Uterus (tissue), 4 donors: ENCODE results near the gene CIB4. TPM values are rescaled to one million over a fixed set of nuclear protein-coding genes. Genes with fewer than 3 reads are reported as not detected.

Source experiments
- DNase-seq, 2 donors: peaks; one replicate each; pipeline ENCODE4 v3.0.0-alpha.2; 2019 to 2020
- H3K27ac ChIP-seq, 2 donors: fragments of 200-600 bp; sonication (generic); 1 replicate in 1 of 2; 2 replicates in 1 of 2; pipeline ENCODE4 v1.5.1; 2016 to 2018
- H3K27me3 ChIP-seq, 2 donors: fragments of 200-600 bp; sonication (generic); one replicate each; pipeline ENCODE4 v1.5.1; 2018 to 2019; ENCODE audit warnings: control low read depth in 1 of 2
- H3K36me3 ChIP-seq, 2 donors: fragments of 200-600 bp; sonication (generic); one replicate each; pipeline ENCODE4 v1.5.1; 2019; ENCODE audit warnings: control low read depth in 1 of 2
- H3K4me1 ChIP-seq, 2 donors: fragments of 200-600 bp; sonication (generic); one replicate each; pipeline ENCODE4 v1.5.1; 2018 to 2019; ENCODE audit warnings: control low read depth in 1 of 2
- H3K4me3 ChIP-seq, 2 donors: fragments of 200-600 bp; sonication (generic); 1 replicate in 1 of 2; 2 replicates in 1 of 2; pipeline ENCODE4 v1.5.1; 2018 to 2019; ENCODE audit warnings: mild to moderate bottlenecking in 1 of 2
- H3K9me3 ChIP-seq, 2 donors: fragments of 200-600 bp; sonication (generic); one replicate each; pipeline ENCODE4 v1.5.1; 2019; ENCODE audit warnings: control low read depth in 1 of 2
- CTCF ChIP-seq, 4 experiments: fragments of 200-600 bp in 2 of 4; fragments of 450-650 bp in 2 of 4; sonication (generic) in 2 of 4; IDR thresholded peaks; one replicate each; pipeline ENCODE4 v1.5.1; 2016 to 2019; ENCODE audit warnings: antibody characterized with exemption in 4 of 4, mild to moderate bottlenecking in 2 of 4, moderate library complexity in 1 of 4
- POLR2A ChIP-seq, 2 donors: fragments of 450-650 bp; IDR thresholded peaks; one replicate each; pipeline ENCODE4 v1.6.1; 2016; ENCODE audit warnings: antibody characterized with exemption in 2 of 2, mild to moderate bottlenecking in 1 of 2, moderate library complexity in 1 of 2
- intact Hi-C: fragments of 100-400 bp; cut with DNase I; formaldehyde crosslinking; loops from one replicate; pipeline ENCODE4 v1.15.1; 2023; ENCODE audit warnings: low total_unique reads
- total RNA-seq, 4 donors: library from RNA; depleted of rRNA in 3 of 4; stranded (reverse); fragments of >200 nt in 3 of 4; gene quantifications; one replicate each; pipeline versions ENCODE4 v1.1.0 to v1.2.4, GENCODE V29; 2014 to 2023
- donor health status: DM: yes; HTN: yes; CAD: no.

CIB4 gene
- total RNA-seq, 4 donors from 2014 or later: 0.61 TPM; not detected in 3

DNA sequence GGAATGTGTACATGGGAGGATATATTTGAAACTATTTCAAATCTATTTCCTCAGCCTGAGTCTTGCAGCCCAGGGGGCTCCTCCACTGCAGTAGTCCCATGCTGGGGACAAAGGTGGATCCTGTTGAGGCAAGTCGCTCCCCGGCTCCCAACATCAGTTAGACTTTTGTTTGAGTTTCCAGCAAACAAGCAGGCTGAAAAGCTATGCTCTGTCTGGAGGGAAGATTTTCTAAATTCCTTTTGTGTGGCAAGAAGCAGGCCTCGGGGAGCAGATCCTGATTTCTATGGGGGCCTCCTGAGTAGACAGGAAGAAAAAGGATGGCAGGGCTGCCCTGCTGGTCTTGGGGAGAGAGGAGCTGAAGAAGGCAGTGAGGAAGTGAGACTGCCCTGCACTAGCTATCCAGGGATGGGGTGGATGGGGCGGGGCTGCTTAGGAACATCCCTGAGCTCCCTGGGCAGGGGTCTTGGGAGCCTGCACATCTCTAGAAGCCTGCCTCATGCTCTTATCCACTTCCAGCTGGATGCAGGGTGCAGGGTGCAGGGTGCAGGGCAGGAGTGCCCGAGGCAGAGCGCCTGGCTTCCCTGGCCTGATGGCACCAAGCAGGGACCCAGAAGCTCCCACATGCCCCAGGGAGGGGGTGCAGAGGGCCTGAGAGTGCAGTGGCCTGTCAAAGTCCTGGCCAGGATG is 6.0 kb upstream of the CIB4 start:
- Histone ChIP-seq H3K27ac (no peak overlapping the region), H3K4me3 (no peak overlapping the region), H3K36me3 (no peaks in the 10 kb centered on the region), H3K4me1 (no peaks in the 10 kb centered on the region), H3K27me3 (no peaks in the 10 kb centered on the region), H3K9me3 (no peaks in the 10 kb centered on the region)
- TF ChIP-seq POLR2A (IDR thresholded peaks at IDR 0.05) (no peak), CTCF (IDR thresholded peaks at IDR 0.05) (no peak)
- no peak for DNase-seq
- intact Hi-C loops: no loop called here

DNA sequence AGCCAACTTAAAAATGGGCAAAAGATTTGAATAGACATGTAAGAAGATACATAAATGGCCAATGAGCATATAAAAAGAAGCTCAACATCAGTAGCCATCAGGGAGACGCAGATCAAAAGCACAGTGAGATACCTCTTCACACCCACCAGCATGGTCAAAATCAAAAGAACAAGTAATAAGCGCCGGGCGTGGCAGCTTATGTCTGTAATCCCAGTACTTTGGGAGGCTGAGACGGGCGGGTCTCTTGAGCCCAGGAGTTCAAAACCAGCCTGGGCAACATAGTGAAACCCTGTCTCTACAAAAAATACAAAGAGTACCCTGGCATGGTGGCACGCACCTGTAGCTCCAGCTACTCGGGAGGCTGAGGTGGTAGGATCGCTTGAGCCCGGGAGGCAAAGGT is 4.6 kb upstream of the CIB4 start:
- H3K9me3 ChIP-seq: no peaks in the 10 kb centered on the region
- H3K27me3 ChIP-seq: no peaks in the 10 kb centered on the region
- TF ChIP-seq POLR2A (IDR thresholded peaks at IDR 0.05): no peak
- DNase-seq: no peak
- intact Hi-C loops: no loop called here
- H3K36me3 ChIP-seq: no peaks in the 10 kb centered on the region
- no peak overlapping the region for H3K27ac ChIP-seq
- no peak overlapping the region for H3K4me3 ChIP-seq
- H3K4me1 ChIP-seq: no peaks in the 10 kb centered on the region

DNA sequence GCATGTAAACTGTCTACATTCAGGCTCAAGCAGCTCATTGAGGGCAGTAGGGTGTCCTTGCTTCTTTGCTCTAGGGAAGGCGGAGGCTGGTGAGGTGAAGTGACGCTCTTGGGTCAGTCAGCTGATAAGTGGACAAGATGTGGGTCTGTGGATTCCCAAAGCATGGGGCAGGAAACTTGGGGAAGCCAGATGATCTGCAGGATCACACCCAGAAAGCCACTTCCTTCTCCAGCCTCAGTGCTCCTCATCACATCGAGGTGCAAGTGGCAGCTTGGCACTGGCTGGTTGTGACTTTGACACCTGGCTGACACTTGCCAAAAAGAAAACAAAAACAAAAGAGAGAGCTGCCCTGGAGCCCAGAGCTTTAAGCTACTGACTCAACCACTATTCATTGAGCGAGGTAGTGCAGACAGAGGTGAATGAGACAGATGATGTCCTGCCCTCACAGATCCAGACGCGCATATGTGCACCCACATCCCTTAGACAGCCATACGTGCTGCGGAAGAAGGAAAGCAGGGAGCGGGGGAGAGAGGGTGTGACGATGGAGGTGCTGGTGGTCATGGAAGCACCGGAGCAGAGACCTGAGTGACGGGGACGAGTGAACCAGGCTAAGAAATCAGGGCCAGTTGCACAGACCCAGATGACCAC is 3.1 kb upstream of the CIB4 start:
- Histone ChIP-seq H3K9me3 (no peaks in the 10 kb centered on the region), H3K27me3 (no peaks in the 10 kb centered on the region), H3K4me1 (no peaks in the 10 kb centered on the region), H3K27ac (no peak overlapping the region), H3K4me3 (no peak overlapping the region), H3K36me3 (no peaks in the 10 kb centered on the region)
- no peak for DNase-seq
- intact Hi-C loops: no loop called here
- TF ChIP-seq POLR2A (IDR thresholded peaks at IDR 0.05) (no peak), CTCF (IDR thresholded peaks at IDR 0.05) (no peak)

- DNase-seq: no peak
- Histone ChIP-seq H3K27ac (no peak overlapping the region), H3K4me1 (no peaks in the 10 kb centered on the region), H3K36me3 (no peaks in the 10 kb centered on the region), H3K27me3 (no peaks in the 10 kb centered on the region), H3K9me3 (no peaks in the 10 kb centered on the region), H3K4me3 (no peak overlapping the region)
- intact Hi-C loops: no loop called here
- TF ChIP-seq CTCF (IDR thresholded peaks at IDR 0.05) (no peak), POLR2A (IDR thresholded peaks at IDR 0.05) (no peak)
Measured at GRCh38 chr2:26642429-26642828, 1.3 kb upstream of the CIB4 start.

DNA sequence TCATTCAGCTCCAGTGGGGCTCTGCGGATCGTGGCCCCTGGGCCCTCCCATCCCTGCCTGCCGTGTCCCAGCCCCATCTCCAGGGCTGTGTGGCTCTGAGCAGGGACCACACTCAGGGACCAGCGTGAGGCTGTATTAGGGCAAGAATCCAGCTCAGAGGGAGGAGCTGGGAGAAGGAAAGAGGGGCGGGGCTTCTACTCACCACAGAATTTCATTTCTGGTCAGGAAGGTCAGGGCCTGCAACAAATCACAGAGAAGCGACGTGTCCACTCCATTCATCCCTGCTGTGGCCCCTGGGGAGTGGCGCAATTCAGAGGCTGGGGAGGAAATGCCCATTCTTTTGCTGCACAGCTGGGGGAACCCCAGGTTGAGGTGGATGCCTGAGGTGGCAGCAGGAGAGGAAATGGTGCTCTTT is 828 bp downstream of the CIB4 start:
- H3K4me1 ChIP-seq: no peaks in the 10 kb centered on the region
- no peaks in the 10 kb centered on the region for H3K36me3 ChIP-seq
- H3K4me3 ChIP-seq: no peak overlapping the region
- H3K27ac ChIP-seq: no peak overlapping the region
- H3K27me3 ChIP-seq: no peaks in the 10 kb centered on the region
- DNase-seq: peak in 1 of 2 donors; percentile 38
- intact Hi-C loops: no loop called here
- no peaks in the 10 kb centered on the region for H3K9me3 ChIP-seq
- TF ChIP-seq CTCF (IDR thresholded peaks at IDR 0.05) (no peak), POLR2A (IDR thresholded peaks at IDR 0.05) (no peak)
